Adrenal gland (tissue), 5 donors: ENCODE data around the gene TREML4.

ENCODE experiments used
- POLR2A ChIP-seq, 2 donors: fragments of 450-650 bp; IDR thresholded peaks; one replicate each; pipeline ENCODE4 v1.6.1; 2017; ENCODE audit warnings: antibody characterized with exemption in 2 of 2, mild to moderate bottlenecking in 2 of 2, moderate library complexity in 1 of 2
- TF ChIP-seq, protein P1 (sequence below), 6 experiments: fragments of 450-650 bp in 4 of 6; fragments of 200-600 bp in 2 of 6; sonication (generic) in 1 of 6; IDR thresholded peaks; 1 replicate in 5 of 6; 2 replicates in 1 of 6; pipeline versions ENCODE4 v1.5.1 to v1.8.0; 2016 to 2021; ENCODE audit warnings: antibody characterized with exemption in 6 of 6, mild to moderate bottlenecking in 2 of 6, moderate library complexity in 1 of 6
- donor health status: DM: no; HTN: no; CAD: no.

DNA sequence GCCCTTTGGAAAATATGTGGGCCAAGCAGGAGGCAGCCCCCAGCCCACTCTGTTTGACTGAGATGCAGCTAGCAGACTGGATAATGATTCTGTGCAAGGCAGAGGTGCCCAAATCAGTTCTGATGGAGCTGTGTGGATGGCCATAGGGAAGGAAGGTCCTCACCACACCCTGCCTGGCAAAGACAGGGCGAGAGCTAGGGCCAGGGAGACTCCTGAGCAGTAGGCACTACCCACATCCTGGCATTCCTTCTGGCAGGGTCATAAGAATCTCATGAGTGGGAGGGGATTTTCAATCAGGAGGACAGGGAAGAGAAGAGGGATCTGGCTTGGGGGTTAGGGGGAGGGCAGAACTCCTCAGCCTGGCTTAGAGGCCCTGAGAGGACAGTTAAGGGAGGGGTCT, 46.6 kb upstream of the TREML4 start:
- TF ChIP-seq, protein P1, sequence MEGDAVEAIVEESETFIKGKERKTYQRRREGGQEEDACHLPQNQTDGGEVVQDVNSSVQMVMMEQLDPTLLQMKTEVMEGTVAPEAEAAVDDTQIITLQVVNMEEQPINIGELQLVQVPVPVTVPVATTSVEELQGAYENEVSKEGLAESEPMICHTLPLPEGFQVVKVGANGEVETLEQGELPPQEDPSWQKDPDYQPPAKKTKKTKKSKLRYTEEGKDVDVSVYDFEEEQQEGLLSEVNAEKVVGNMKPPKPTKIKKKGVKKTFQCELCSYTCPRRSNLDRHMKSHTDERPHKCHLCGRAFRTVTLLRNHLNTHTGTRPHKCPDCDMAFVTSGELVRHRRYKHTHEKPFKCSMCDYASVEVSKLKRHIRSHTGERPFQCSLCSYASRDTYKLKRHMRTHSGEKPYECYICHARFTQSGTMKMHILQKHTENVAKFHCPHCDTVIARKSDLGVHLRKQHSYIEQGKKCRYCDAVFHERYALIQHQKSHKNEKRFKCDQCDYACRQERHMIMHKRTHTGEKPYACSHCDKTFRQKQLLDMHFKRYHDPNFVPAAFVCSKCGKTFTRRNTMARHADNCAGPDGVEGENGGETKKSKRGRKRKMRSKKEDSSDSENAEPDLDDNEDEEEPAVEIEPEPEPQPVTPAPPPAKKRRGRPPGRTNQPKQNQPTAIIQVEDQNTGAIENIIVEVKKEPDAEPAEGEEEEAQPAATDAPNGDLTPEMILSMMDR (IDR thresholded peaks at IDR 0.05), result no peak
- no peak for TF ChIP-seq POLR2A (IDR thresholded peaks at IDR 0.05)
